GM12878 (cell line): ENCODE results near the gene VWA7. TPM values are rescaled to one million over a fixed set of nuclear protein-coding genes. Genes with fewer than 3 reads are reported as not detected.

Source experiments
- ATAC-seq: fragments of 200-7000 bp; cut with Tn5 transposase; 3 replicates; pipeline ENCODE4 v1.9.1; 2020; ENCODE audit warnings: mild to moderate bottlenecking, moderate library complexity
- BruUV-seq: library from RNA; stranded (reverse); fragments of 400-500 nt; replicated peaks from 2 replicates; lab custom pipeline; 2021; lab: Mats Ljungman, UMichigan
- CTCF ChIA-PET: fragments of 300-600 bp; sonication (Branson Sonifier 250); formaldehyde crosslinking; extraction: SDS; loops from one replicate; lab custom pipeline; 2021; ENCODE audit warnings: inconsistent platforms; lab: Yijun Ruan, JAX
- POLR2A ChIA-PET: fragments of 350-600 bp; formaldehyde crosslinking; extraction: SDS; loops from one replicate; lab custom pipeline; 2021; ENCODE audit warnings: inconsistent platforms; lab: Charles Lee
- RAD21 ChIA-PET: fragments of 300-600 bp; sonication (Branson Sonifier 250); formaldehyde crosslinking; loops from one replicate; lab custom pipeline; 2023; ENCODE audit warnings: antibody characterized with exemption; ENCODE audit not compliant: unreplicated experiment; lab: Charles Lee
- SMC1A ChIA-PET: fragments of 300-600 bp; sonication (Branson Sonifier 250); formaldehyde crosslinking; loops from one replicate; lab custom pipeline; 2023; ENCODE audit not compliant: unreplicated experiment, uncharacterized antibody; lab: Charles Lee
- DNase-seq: peaks from one replicate; pipeline ENCODE4 v3.0.0-alpha.2; 2011; ENCODE audit warnings: low read depth, low spot score
- FAIRE-seq: peaks from 3 replicates; lab custom pipeline; 2011; peaks lifted over from hg19 to GRCh38; lab: Jason Lieb, UNC
- H2AFZ ChIP-seq: 2 replicates; pipeline ENCODE4 v1.6.0; 2011; ENCODE audit warnings: low read depth, low read length, control low read depth; ENCODE audit not compliant: control insufficient read depth
- H3K27ac ChIP-seq: 2 replicates; pipeline ENCODE4 v1.5.1; 2011; ENCODE audit warnings: control low read depth; ENCODE audit not compliant: control insufficient read depth, insufficient read depth
- H3K27me3 ChIP-seq, 2 experiments: replicated peaks in 1 of 2; 2 replicates each; pipeline versions ENCODE4 v1.6.0 to v1.6.1; 2011; ENCODE audit warnings: low read length in 1 of 2; ENCODE audit not compliant: control insufficient read depth in 2 of 2, insufficient read depth in 2 of 2
- H3K36me3 ChIP-seq, 2 experiments: 2 replicates each; pipeline ENCODE4 v1.5.1; 2011; ENCODE audit warnings: low read length in 1 of 2; ENCODE audit not compliant: control insufficient read depth in 2 of 2, insufficient read depth in 2 of 2
- H3K4me1 ChIP-seq: 2 replicates; pipeline ENCODE4 v1.6.1; 2011; ENCODE audit warnings: mild to moderate bottlenecking, low read length, moderate library complexity, mixed read lengths; ENCODE audit not compliant: control insufficient read depth, insufficient read depth
- H3K4me2 ChIP-seq: 2 replicates; pipeline ENCODE4 v1.6.0; 2011; ENCODE audit warnings: control low read depth; ENCODE audit not compliant: control insufficient read depth, insufficient read depth
- H3K4me3 ChIP-seq: fragments of 200-600 bp; sonication (generic); 2 replicates; pipeline ENCODE4 v1.5.1; 2016
- H3K79me2 ChIP-seq: 2 replicates; pipeline ENCODE4 v1.6.0; 2011; ENCODE audit warnings: low read length; ENCODE audit not compliant: control insufficient read depth, insufficient read depth
- H3K9ac ChIP-seq: 2 replicates; pipeline ENCODE4 v1.8.0; 2011; ENCODE audit warnings: low read length, control low read depth, mixed read lengths; ENCODE audit not compliant: control insufficient read depth, insufficient read depth
- H3K9me3 ChIP-seq: replicated peaks from 3 replicates; pipeline ENCODE4 v1.5.1; 2011; ENCODE audit warnings: mild to moderate bottlenecking, low read length; ENCODE audit not compliant: control insufficient read depth, insufficient read depth
- H4K20me1 ChIP-seq: 2 replicates; pipeline ENCODE4 v1.6.0; 2011; ENCODE audit not compliant: control insufficient read depth, insufficient read depth
- ATF2 ChIP-seq: IDR thresholded peaks from 2 replicates; pipeline ENCODE4 v1.6.1; 2012; ENCODE audit warnings: low read length, inconsistent platforms
- BCL11A ChIP-seq: IDR thresholded peaks from 2 replicates; pipeline ENCODE4 v1.6.1; 2011; ENCODE audit warnings: low read depth, low read length
- IKZF2 ChIP-seq, 2 experiments: fragments of 450-650 bp; IDR thresholded peaks; 2 replicates each; pipeline ENCODE4 v1.6.1; 2017; ENCODE audit warnings: mild to moderate bottlenecking in 2 of 2, moderate library complexity in 2 of 2
- MEF2A ChIP-seq: IDR thresholded peaks from 2 replicates; pipeline ENCODE4 v1.6.1; 2011; ENCODE audit warnings: low read depth, mild to moderate bottlenecking, low read length, moderate library complexity; ENCODE audit not compliant: insufficient read depth
- NFIC ChIP-seq: IDR thresholded peaks from 2 replicates; pipeline ENCODE4 v1.6.1; 2012; ENCODE audit warnings: low read depth, mild to moderate bottlenecking, inconsistent platforms, low read length, moderate library complexity
- NFXL1 ChIP-seq: fragments of 450-650 bp; IDR thresholded peaks from 2 replicates; pipeline ENCODE4 v1.6.1; 2017; ENCODE audit warnings: antibody characterized with exemption, mild to moderate bottlenecking, borderline replicate concordance
- NRF1 ChIP-seq: conservative IDR thresholded peaks from 2 replicates; pipeline ENCODE4 v1.6.1; 2011; ENCODE audit warnings: mild to moderate bottlenecking, low read depth, low read length, improper control_type of control experiment
- POLR2A ChIP-seq: IDR thresholded peaks from 2 replicates; pipeline ENCODE4 v1.6.1; 2011; ENCODE audit warnings: low read depth, mild to moderate bottlenecking, low read length
- POU2F2 ChIP-seq: IDR thresholded peaks from 3 replicates; pipeline ENCODE4 v1.6.1; 2011; ENCODE audit warnings: low read depth, mild to moderate bottlenecking, low read length, borderline replicate concordance
- RB1 ChIP-seq: fragments of 450-650 bp; formaldehyde crosslinking; IDR thresholded peaks from 2 replicates; pipeline ENCODE4 v1.6.1; 2017; ENCODE audit warnings: mild to moderate bottlenecking, borderline replicate concordance
- SP1 ChIP-seq: IDR thresholded peaks from one replicate; pipeline ENCODE4 v1.6.1; 2011; ENCODE audit warnings: low read depth, low read length
- SUZ12 ChIP-seq: fragments of 200-600 bp; sonication (generic); IDR thresholded peaks from one replicate; pipeline ENCODE4 v1.6.1; 2018; ENCODE audit warnings: antibody characterized with exemption, mild to moderate bottlenecking; ENCODE audit not compliant: unreplicated experiment
- TAF1 ChIP-seq: IDR thresholded peaks from 2 replicates; pipeline ENCODE4 v1.6.1; 2011; ENCODE audit warnings: mild to moderate bottlenecking, low read depth, low read length, borderline replicate concordance
- TBL1XR1 ChIP-seq: IDR thresholded peaks from 2 replicates; pipeline ENCODE4 v1.6.1; 2012; ENCODE audit warnings: low read depth, low read length, improper control_type of control experiment
- TCF7 ChIP-seq: IDR thresholded peaks from 2 replicates; pipeline ENCODE4 v1.6.1; 2014; ENCODE audit warnings: antibody characterized with exemption, borderline replicate concordance
- USF1 ChIP-seq: IDR thresholded peaks from 2 replicates; pipeline ENCODE4 v1.6.1; 2011; ENCODE audit warnings: borderline replicate concordance, low read depth, mild to moderate bottlenecking, moderate library complexity, mixed read lengths, low read length; ENCODE audit not compliant: insufficient read depth; ENCODE audit errors: extremely low read length
- ZBED1 ChIP-seq: IDR thresholded peaks from 2 replicates; pipeline ENCODE4 v1.6.1; 2016; ENCODE audit warnings: borderline replicate concordance
- ZNF274 ChIP-seq: IDR thresholded peaks from one replicate; pipeline ENCODE4 v1.8.0; 2011; ENCODE audit not compliant: insufficient read length, insufficient read depth
- ZNF622 ChIP-seq: fragments of 450-650 bp; IDR thresholded peaks from 2 replicates; pipeline ENCODE4 v1.6.1; 2017; ENCODE audit warnings: mild to moderate bottlenecking, inconsistent platforms
- WGBS: methylation state at CpG from one replicate; pipeline ENCODE4 v1.1.6; 2016; ENCODE audit warnings: low lambda C conversion rate; ENCODE audit not compliant: insufficient replicate concordance, insufficient coverage; ENCODE audit errors: missing lambda C conversion rate; 5-methylcytosine and 5-hydroxymethylcytosine counted together
- in situ Hi-C: fragments of 300-500 bp; cut with MboI; formaldehyde crosslinking; loops from 9 replicates; pipeline ENCODE4 v1.14.3; 2018; ENCODE audit warnings: mixed read lengths
- intact Hi-C: fragments of 100-400 bp; cut with micrococcal nuclease; formaldehyde crosslinking; loops from one replicate; pipeline ENCODE4 v1.14.2; 2022; ENCODE audit not compliant: unreplicated experiment
- polyA plus RNA-seq, 11 experiments: library from polyadenylated mRNA; depleted of rRNA in 4 of 11; unstranded in 6 of 11; stranded (reverse) in 5 of 11; fragments of >200 nt; fragmentation: Nextera tagmentation in 4 of 11; fragmentation: Illumina TruSeq in 1 of 11; extraction: Ambion mirVana in 4 of 11; extraction: Trizol in 1 of 11; gene quantifications; 1 replicate in 1 of 11; 2 replicates in 10 of 11; pipeline versions ENCODE4 v1.2.1 to v1.2.3, GENCODE V29; 2011 to 2016; ENCODE audit warnings: inconsistent platforms in 2 of 11, missing spikeins in 2 of 11, low read depth in 1 of 11
- total RNA-seq, 4 experiments: library from RNA; depleted of rRNA in 3 of 4; stranded (reverse); fragments of >200 nt in 3 of 4; fragmentation: Illumina TruSeq in 1 of 4; extraction: Trizol in 1 of 4; gene quantifications; 2 replicates each; pipeline versions ENCODE4 v1.2.1 to v1.2.3, GENCODE V29; 2013 to 2021
- TF ChIP-seq, protein P1 (sequence below): fragments of 450-650 bp; IDR thresholded peaks from 2 replicates; pipeline ENCODE4 v1.6.1; 2018; ENCODE audit warnings: mild to moderate bottlenecking, low read depth, moderate library complexity; ENCODE audit not compliant: partially characterized antibody

Gene VWA7
- total and polyA plus RNA-seq, 10 of the 15 experiments (the other 5 are each of a cell fraction or from before 2014, with no cell fraction given): 0.11 to 3.1 (median 1.2) TPM; not detected in 1

DNA sequence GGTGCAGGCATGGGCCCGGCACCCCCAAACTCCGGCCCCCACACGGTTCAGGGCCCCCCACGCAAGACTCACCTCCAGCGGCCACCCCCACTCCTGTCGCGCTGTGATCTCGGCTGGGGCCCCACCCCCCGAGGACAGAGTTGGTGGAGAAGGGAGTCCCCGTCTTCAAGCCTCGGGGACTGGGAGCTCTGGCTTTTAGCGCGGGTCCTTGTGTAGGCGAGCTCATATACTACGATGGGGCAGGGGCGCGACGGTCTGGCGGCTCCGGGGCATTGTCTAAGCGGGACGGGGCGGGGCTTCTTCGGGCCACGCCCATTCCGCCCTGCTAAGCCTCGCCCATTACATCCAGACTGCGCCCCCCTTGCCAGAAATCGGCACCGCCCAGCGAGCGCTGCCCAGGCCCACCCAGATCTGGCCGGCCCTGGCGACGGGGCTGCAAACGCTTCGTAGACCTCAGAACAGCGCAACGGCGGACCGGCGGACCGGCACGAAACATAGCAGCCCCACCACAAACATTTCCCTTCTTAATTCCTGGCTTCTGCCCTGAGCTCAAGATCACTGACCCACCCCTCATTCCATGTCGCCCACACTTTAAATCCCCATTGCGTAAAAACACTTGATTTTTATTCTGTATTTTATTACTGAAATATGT, 47.0 kb downstream of the VWA7 start:
- FAIRE-seq (no peak), DNase-seq (no peak), ATAC-seq (peak; percentile 78)
- Histone ChIP-seq H3K36me3 (peaks cover 6 to 15% of the 10 kb centered on the region in 2 experiments), H3K27ac (peak overlapping the region; percentile 13; the same call in 1 of the 2 replicates), H3K4me3 (peak overlapping the region; percentile 78), H3K79me2 (peaks cover 22% of the 10 kb centered on the region), H3K9me3 (no peaks in the 10 kb centered on the region), H3K27me3 (no peaks in the 10 kb centered on the region), H2AFZ (no peak overlapping the region), H3K9ac (peak overlapping the region; percentile 25; the same call in 1 of the 2 replicates), H3K4me2 (peak overlapping the region; percentile 98), H3K4me1 (peaks cover 33% of the 10 kb centered on the region), H4K20me1 (0 out of 2 replicates have a peak, but pooled peaks cover 4% of the 10 kb centered on the region)
- WGBS: 4% methylated on average over 45 of the region's 46 CpGs
- SMC1A ChIA-PET: interaction anchor here (0.6 to 5.3 kb wide), 17 partner anchors 9 to 107 kb away, joined by 3 to 45 read pairs (median 3); partner anchors contain the start of genes ABHD16A, CLIC1, HSPA1A and HSPA1L
- CTCF ChIA-PET: interaction anchor here (0.5 to 15.8 kb wide), 20 partner anchors 9 to 221 kb away, joined by 3 to 208 read pairs (median 5); partner anchors contain the start of genes HSPA1B, LY6G5C, MSH5 and VARS1
- POLR2A ChIA-PET: interaction anchor here (0.9 to 2.8 kb wide), 10 partner anchors 9 to 327 kb away, joined by 3 to 30 read pairs (median 3); partner anchors contain the start of genes HSPA1B, MSH5 and NEU1
- RAD21 ChIA-PET: interaction anchor here (0.7 to 3.6 kb wide), 19 partner anchors 9 to 465 kb away, joined by 3 to 44 read pairs (median 4); partner anchors contain the start of genes ABHD16A, HSPA1A, HSPA1B and HSPA1L
- intact Hi-C loops: loop anchor here (1.0 to 5.0 kb wide), 4 partner anchors 39 to 97 kb away; partner anchors contain the start of genes HSPA1B and LY6G5C
- no TSS peak for BruUV-seq
- in situ Hi-C loops: no loop called here
- TF ChIP-seq ATF2 (no peak), TAF1 (no peak), USF1 (no peak), NFXL1 (no peak), RB1 (no peak; the same call in 1 of the 2 replicates), BCL11A (no peak), MEF2A (no peak), NFIC (no peak), NRF1 (no peak), ZBED1 (peak; percentile 69; the same call in 1 of the 2 replicates), POU2F2 (peak; percentile 39; the same call in 1 of the 3 replicates), TCF7 (no peak), ZNF274 (no peak), SP1 (peak; percentile 17), TBL1XR1 (no peak), SUZ12 (no peak), ZNF622 (no peak), IKZF2 (IDR thresholded peaks at IDR 0.05) (no peak), POLR2A (peak; percentile 57)
- TF ChIP-seq, protein P1, sequence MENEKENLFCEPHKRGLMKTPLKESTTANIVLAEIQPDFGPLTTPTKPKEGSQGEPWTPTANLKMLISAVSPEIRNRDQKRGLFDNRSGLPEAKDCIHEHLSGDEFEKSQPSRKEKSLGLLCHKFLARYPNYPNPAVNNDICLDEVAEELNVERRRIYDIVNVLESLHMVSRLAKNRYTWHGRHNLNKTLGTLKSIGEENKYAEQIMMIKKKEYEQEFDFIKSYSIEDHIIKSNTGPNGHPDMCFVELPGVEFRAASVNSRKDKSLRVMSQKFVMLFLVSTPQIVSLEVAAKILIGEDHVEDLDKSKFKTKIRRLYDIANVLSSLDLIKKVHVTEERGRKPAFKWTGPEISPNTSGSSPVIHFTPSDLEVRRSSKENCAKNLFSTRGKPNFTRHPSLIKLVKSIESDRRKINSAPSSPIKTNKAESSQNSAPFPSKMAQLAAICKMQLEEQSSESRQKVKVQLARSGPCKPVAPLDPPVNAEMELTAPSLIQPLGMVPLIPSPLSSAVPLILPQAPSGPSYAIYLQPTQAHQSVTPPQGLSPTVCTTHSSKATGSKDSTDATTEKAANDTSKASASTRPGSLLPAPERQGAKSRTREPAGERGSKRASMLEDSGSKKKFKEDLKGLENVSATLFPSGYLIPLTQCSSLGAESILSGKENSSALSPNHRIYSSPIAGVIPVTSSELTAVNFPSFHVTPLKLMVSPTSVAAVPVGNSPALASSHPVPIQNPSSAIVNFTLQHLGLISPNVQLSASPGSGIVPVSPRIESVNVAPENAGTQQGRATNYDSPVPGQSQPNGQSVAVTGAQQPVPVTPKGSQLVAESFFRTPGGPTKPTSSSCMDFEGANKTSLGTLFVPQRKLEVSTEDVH: peak; percentile 42
